Measurements from ENCODE around the gene MAP2K4. TPM values are rescaled to one million over a fixed set of nuclear protein-coding genes. Genes with fewer than 3 reads are reported as not detected.

Gene MAP2K4
- total RNA-seq, 4 donors from 2014 or later = 29.8 to 58.6 (median 30.2) TPM

GRCh38 chr17:12094336-12094735, 73.7 kb downstream of the MAP2K4 start:
- Histone ChIP-seq H3K4me1 (no peaks in the 10 kb centered on the region), H3K27me3 (no peaks in the 10 kb centered on the region), H3K4me3 (no peak overlapping the region), H3K36me3 (peaks cover 0 to 13% of the 10 kb centered on the region in 2 donors), H3K9me3 (no peaks in the 10 kb centered on the region), H3K27ac (no peak overlapping the region)
- intact Hi-C loops (cut with DNase I; ENCODE audit: low total_unique reads) = no loop called here
- no peak for ATAC-seq
- TF ChIP-seq POLR2A (IDR thresholded peaks at IDR 0.05) (no peak), CTCF (IDR thresholded peaks at IDR 0.05 in 4 of 5, conservative IDR thresholded peaks at IDR 0.05 in 1 of 5) (no peak)
- in situ Hi-C loops (cut with MboI; ENCODE audit: low sequenced_read_pairs in 4 of 4) = no loop called here
- no peak for DNase-seq

- Histone ChIP-seq H3K4me3 (no peak overlapping the region), H3K36me3 (peaks cover 0 to 13% of the 10 kb centered on the region in 2 donors), H3K27me3 (no peaks in the 10 kb centered on the region), H3K27ac (no peak overlapping the region), H3K9me3 (no peaks in the 10 kb centered on the region), H3K4me1 (no peaks in the 10 kb centered on the region)
- intact Hi-C loops (cut with DNase I; ENCODE audit: low total_unique reads) (no loop called here), in situ Hi-C loops (cut with MboI; ENCODE audit: low sequenced_read_pairs in 4 of 4) (no loop called here)
- DNase-seq (no peak), ATAC-seq (no peak)
- TF ChIP-seq CTCF (IDR thresholded peaks at IDR 0.05 in 4 of 5, conservative IDR thresholded peaks at IDR 0.05 in 1 of 5) (no peak), POLR2A (IDR thresholded peaks at IDR 0.05) (no peak)
These were observed 74.8 kb downstream of the MAP2K4 start for GRCh38 chr17:12095522-12095921.

GRCh38 chr17:12097326-12097725, 76.6 kb downstream of the MAP2K4 start:
- Histone ChIP-seq H3K4me1 (no peaks in the 10 kb centered on the region), H3K27ac (no peak overlapping the region), H3K36me3 (peaks cover 0 to 13% of the 10 kb centered on the region in 2 donors), H3K9me3 (peaks cover 0 to 4% (median 0%) of the 10 kb centered on the region in 3 donors), H3K27me3 (no peaks in the 10 kb centered on the region), H3K4me3 (no peak overlapping the region)
- ATAC-seq = no peak
- DNase-seq = no peak
- intact Hi-C loops (cut with DNase I; ENCODE audit: low total_unique reads) (no loop called here), in situ Hi-C loops (cut with MboI; ENCODE audit: low sequenced_read_pairs in 4 of 4) (no loop called here)
- TF ChIP-seq POLR2A (IDR thresholded peaks at IDR 0.05) (no peak), CTCF (IDR thresholded peaks at IDR 0.05 in 4 of 5, conservative IDR thresholded peaks at IDR 0.05 in 1 of 5) (no peak)

GRCh38 chr17:12098568-12098967, 77.9 kb downstream of the MAP2K4 start:
- H3K4me1 ChIP-seq = no peaks in the 10 kb centered on the region
- H3K27ac ChIP-seq = no peak overlapping the region
- in situ Hi-C loops (cut with MboI; ENCODE audit: low sequenced_read_pairs in 4 of 4) (no loop called here), intact Hi-C loops (cut with DNase I; ENCODE audit: low total_unique reads) (no loop called here)
- TF ChIP-seq POLR2A (IDR thresholded peaks at IDR 0.05) (no peak), CTCF (IDR thresholded peaks at IDR 0.05 in 4 of 5, conservative IDR thresholded peaks at IDR 0.05 in 1 of 5) (no peak)
- H3K4me3 ChIP-seq = no peak overlapping the region
- no peaks in the 10 kb centered on the region for H3K27me3 ChIP-seq
- peaks cover 0 to 4% (median 0%) of the 10 kb centered on the region in 3 donors for H3K9me3 ChIP-seq
- peaks cover 0 to 13% of the 10 kb centered on the region in 2 donors for H3K36me3 ChIP-seq
- no peak for DNase-seq
- ATAC-seq = no peak

GRCh38 chr17:12099412-12099811, 78.7 kb downstream of the MAP2K4 start:
- H3K27ac ChIP-seq = no peak overlapping the region
- H3K9me3 ChIP-seq = peaks cover 0 to 4% (median 0%) of the 10 kb centered on the region in 3 donors
- no peak for ATAC-seq
- peaks cover 0 to 13% of the 10 kb centered on the region in 2 donors for H3K36me3 ChIP-seq
- no peak overlapping the region for H3K4me3 ChIP-seq
- DNase-seq = no peak
- H3K27me3 ChIP-seq = no peaks in the 10 kb centered on the region
- in situ Hi-C loops (cut with MboI; ENCODE audit: low sequenced_read_pairs in 4 of 4) = no loop called here
- H3K4me1 ChIP-seq = no peaks in the 10 kb centered on the region
- intact Hi-C loops (cut with DNase I; ENCODE audit: low total_unique reads) = no loop called here
- no peak for TF ChIP-seq CTCF (IDR thresholded peaks at IDR 0.05 in 4 of 5, conservative IDR thresholded peaks at IDR 0.05 in 1 of 5)
- no peak for TF ChIP-seq POLR2A (IDR thresholded peaks at IDR 0.05)
